Transverse colon (tissue), 4 donors: ENCODE measurements around the gene CAPN7. TPM values are rescaled to one million over a fixed set of nuclear protein-coding genes. Genes with fewer than 3 reads are reported as not detected.

Source experiments
- DNase-seq: peaks from one replicate; pipeline ENCODE4 v3.0.0-alpha.2; 2019
- H3K27ac ChIP-seq, 4 donors: fragments of 200-600 bp; sonication (generic); 2 replicates each; pipeline ENCODE4 v1.5.1; 2016 to 2018; ENCODE audit warnings: inconsistent platforms in 4 of 4
- H3K27me3 ChIP-seq: fragments of 200-600 bp; sonication (generic); 2 replicates; pipeline ENCODE4 v1.5.1; 2017; ENCODE audit warnings: inconsistent platforms
- H3K36me3 ChIP-seq, 4 donors: fragments of 200-600 bp; sonication (generic); 2 replicates each; pipeline ENCODE4 v1.5.1; 2017 to 2019; ENCODE audit warnings: inconsistent platforms in 4 of 4
- H3K4me1 ChIP-seq, 4 donors: fragments of 200-600 bp; sonication (generic); 2 replicates each; pipeline ENCODE4 v1.5.1; 2017 to 2020; ENCODE audit warnings: inconsistent platforms in 4 of 4
- H3K4me3 ChIP-seq, 4 donors: fragments of 200-600 bp; sonication (generic); 1 replicate in 1 of 4; 2 replicates in 3 of 4; pipeline versions ENCODE4 v1.5.1 to v1.6.1; 2017 to 2019; ENCODE audit warnings: inconsistent platforms in 4 of 4
- H3K9me3 ChIP-seq, 2 donors: fragments of 200-600 bp; sonication (generic); 2 replicates each; pipeline ENCODE4 v1.5.1; 2017 to 2019; ENCODE audit warnings: inconsistent platforms in 2 of 2
- CTCF ChIP-seq, 5 experiments: fragments of 200-600 bp in 3 of 5; fragments of 450-650 bp in 2 of 5; sonication (generic) in 3 of 5; IDR thresholded peaks; 1 replicate in 2 of 5; 2 replicates in 3 of 5; pipeline ENCODE4 v1.5.1; 2016 to 2017; ENCODE audit warnings: antibody characterized with exemption in 5 of 5, inconsistent platforms in 3 of 5, mild to moderate bottlenecking in 2 of 5, moderate library complexity in 1 of 5
- EP300 ChIP-seq: sonication (generic); formaldehyde crosslinking; IDR thresholded peaks from one replicate; pipeline ENCODE4 v1.6.1; 2017; ENCODE audit warnings: antibody characterized with exemption, low read depth
- POLR2A ChIP-seq: fragments of 450-650 bp; IDR thresholded peaks from one replicate; pipeline ENCODE4 v1.6.1; 2016; ENCODE audit warnings: antibody characterized with exemption, mild to moderate bottlenecking, moderate library complexity
- POLR2AphosphoS5 ChIP-seq, 3 donors: sonication (generic); formaldehyde crosslinking; IDR thresholded peaks; one replicate each; pipeline ENCODE4 v1.6.1; 2016; ENCODE audit warnings: antibody characterized with exemption in 3 of 3
- whole genome bisulfite sequencing, 2 donors: methylation state at CpG; one replicate each; pipeline ENCODE4 v1.1.5; 2018; ENCODE audit warnings: low coverage in 1 of 2; 5-methylcytosine and 5-hydroxymethylcytosine counted together
- in situ Hi-C, 4 donors: fragments of 200-750 bp; cut with MboI; loops; one replicate each; pipeline versions ENCODE4 v1.15.0 to v1.15.1; 2017; ENCODE audit warnings: low sequenced_read_pairs in 3 of 4, low pct_ligation_motif_present in 1 of 4, low pct_unique_long_range_greater_than_20kb in 1 of 4
- intact Hi-C: fragments of 100-400 bp; cut with DNase I; formaldehyde crosslinking; loops from one replicate; pipeline ENCODE4 v1.15.1; 2023; ENCODE audit warnings: low total_unique reads
- total RNA-seq, 4 donors: library from RNA; depleted of rRNA; stranded (reverse); fragments of >200 nt; gene quantifications; one replicate each; pipeline ENCODE4 v1.1.0, GENCODE V29; 2016

Gene CAPN7
- total RNA-seq, 4 donors from 2014 or later, result 12.1 to 78.4 (median 48.8) TPM

GRCh38 chr3:15258720-15259119, 52.7 kb downstream of the CAPN7 start:
- no peak overlapping the region for H3K27ac ChIP-seq
- intact Hi-C loops, result no loop called here
- no peak overlapping the region for H3K4me3 ChIP-seq
- TF ChIP-seq POLR2AphosphoS5 (IDR thresholded peaks at IDR 0.05), result no peak
- no peak for TF ChIP-seq POLR2A
- TF ChIP-seq CTCF (IDR thresholded peaks at IDR 0.05), result no peak
- TF ChIP-seq EP300, result no peak
- H3K27me3 ChIP-seq, result no peaks in the 10 kb centered on the region
- no peaks in the 10 kb centered on the region for H3K9me3 ChIP-seq
- in situ Hi-C loops, result loop anchor here in 1 of 4 donors (25.0 kb wide), 1 partner anchor 304 kb away; no protein-coding TSS in a partner anchor
- H3K36me3 ChIP-seq, result peaks cover 0 to 29% (median 11%) of the 10 kb centered on the region in 4 donors
- no peak for DNase-seq
- H3K4me1 ChIP-seq, result peaks cover 0 to 18% (median 4%) of the 10 kb centered on the region in 4 donors
- WGBS, 2 donors, result 97 to 100% methylated on average over 1 to 7 of the region's 7 CpGs

- WGBS, 2 donors, result 91 to 93% methylated on average over 2 to 4 of the region's 4 CpGs
- Histone ChIP-seq H3K27me3 (no peaks in the 10 kb centered on the region), H3K36me3 (peaks cover 0 to 12% (median 5%) of the 10 kb centered on the region in 4 donors), H3K4me1 (peaks cover 0 to 32% (median 9%) of the 10 kb centered on the region in 4 donors), H3K27ac (no peak overlapping the region), H3K9me3 (no peaks in the 10 kb centered on the region), H3K4me3 (no peak overlapping the region)
- TF ChIP-seq POLR2A (no peak), POLR2AphosphoS5 (IDR thresholded peaks at IDR 0.05) (no peak), CTCF (IDR thresholded peaks at IDR 0.05) (no peak), EP300 (no peak)
- intact Hi-C loops, result no loop called here
- in situ Hi-C loops, result loop anchor here (10.0 to 25.0 kb wide), 4 partner anchors 114 to 304 kb away; no protein-coding TSS in a partner anchor
- DNase-seq, result no peak
These were observed 54.5 kb downstream of the CAPN7 start for GRCh38 chr3:15260531-15260930.

DNA sequence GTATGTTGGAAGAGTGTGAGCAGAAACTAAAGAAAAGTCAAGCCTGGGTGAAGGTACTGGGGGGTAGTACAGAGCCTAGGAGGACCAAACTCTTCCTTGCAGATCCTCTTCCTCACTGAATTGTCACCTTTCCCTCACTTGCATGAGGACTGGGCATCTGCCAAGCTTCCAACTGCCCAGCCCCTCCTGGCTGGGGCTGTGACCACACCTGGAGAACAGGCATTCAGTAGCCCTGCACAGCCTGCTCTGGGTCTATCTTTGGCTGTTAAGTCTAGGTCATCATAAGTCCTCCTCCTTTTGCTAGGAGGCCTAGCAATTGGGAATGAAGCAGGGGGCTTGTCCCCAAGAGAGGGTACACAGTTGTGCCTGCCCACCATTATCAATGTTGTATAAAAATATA, 55.2 kb downstream of the CAPN7 start:
- H3K4me1 ChIP-seq, result peaks cover 0 to 32% (median 9%) of the 10 kb centered on the region in 4 donors
- DNase-seq, result peak; percentile 55
- H3K27ac ChIP-seq, result no peak overlapping the region
- no peak overlapping the region for H3K4me3 ChIP-seq
- TF ChIP-seq POLR2AphosphoS5 (IDR thresholded peaks at IDR 0.05), result no peak
- no peak for TF ChIP-seq CTCF (IDR thresholded peaks at IDR 0.05)
- TF ChIP-seq POLR2A, result no peak
- no peak for TF ChIP-seq EP300
- no peaks in the 10 kb centered on the region for H3K27me3 ChIP-seq
- H3K9me3 ChIP-seq, result no peaks in the 10 kb centered on the region
- peaks cover 0 to 5% (median 1%) of the 10 kb centered on the region in 4 donors for H3K36me3 ChIP-seq
- in situ Hi-C loops (loop anchor here (10.0 to 25.0 kb wide), 4 partner anchors 114 to 304 kb away; no protein-coding TSS in a partner anchor), intact Hi-C loops (no loop called here)

- no peak for DNase-seq
- Histone ChIP-seq H3K27ac (no peak overlapping the region), H3K4me1 (peaks cover 0 to 32% (median 9%) of the 10 kb centered on the region in 4 donors), H3K36me3 (no peaks in the 10 kb centered on the region), H3K27me3 (no peaks in the 10 kb centered on the region), H3K4me3 (no peak overlapping the region), H3K9me3 (no peaks in the 10 kb centered on the region)
- in situ Hi-C loops (loop anchor here (10.0 to 25.0 kb wide), 4 partner anchors 113 to 303 kb away; no protein-coding TSS in a partner anchor), intact Hi-C loops (no loop called here)
- 95% methylated on average over 9 of the region's 9 CpGs; no CpG with 5 or more reads in 1 of the 2 donors for WGBS, 2 donors
- TF ChIP-seq EP300 (no peak), CTCF (IDR thresholded peaks at IDR 0.05) (no peak), POLR2A (no peak), POLR2AphosphoS5 (IDR thresholded peaks at IDR 0.05) (no peak)
These were observed 56.0 kb downstream of the CAPN7 start for GRCh38 chr3:15262021-15262420.
